ENCODE data around the gene HPN. TPM values are rescaled to one million over a fixed set of nuclear protein-coding genes. Genes with fewer than 3 reads are reported as not detected.

The HPN gene
- total and polyA plus RNA-seq, 2 experiments from 2014 or later = 150 to 241 TPM

- Histone ChIP-seq H3K4me2 (peak within 1 kb of the TSS; percentile 91), H3K27me3 (no peaks in the 10 kb centered on the region), H3K79me2 (peaks cover 48% of the 10 kb centered on the region), H3K27ac (peak within 1 kb of the TSS; percentile 100), H3K36me3 (replicated peaks; ENCODE audit: insufficient read depth, low read depth) (no peaks in the 10 kb centered on the region), H3K4me1 (ENCODE audit: insufficient read depth) (peaks cover 42% of the 10 kb centered on the region), H3K9me3 (ENCODE audit: low read depth) (no peaks in the 10 kb centered on the region), H2AFZ (peak within 1 kb of the TSS; percentile 51), H3K9me2 (replicated peaks; ENCODE audit: insufficient read depth) (no peaks in the 10 kb centered on the region), H4K20me1 (ENCODE audit: insufficient read depth, poor library complexity, severe bottlenecking) (peaks cover 27% of the 10 kb centered on the region), H3K4me3 (peak within 1 kb of the TSS; percentile 97)
- peak; percentile 95 for DNase-seq (ENCODE audit: low spot score)
- WGBS (ENCODE audit: low lambda C conversion rate, missing lambda C conversion rate) = 6% methylated on average over 19 of the region's 45 CpGs
- TF ChIP-seq CTCF (IDR thresholded peaks at IDR 0.05; ENCODE audit: poor library complexity) = no peak
- no peak for TF ChIP-seq EZH2phosphoT487 (IDR thresholded peaks at IDR 0.05; ENCODE audit: low read depth, severe bottlenecking, unreplicated experiment)
Observed at GRCh38 chr19:34999498-35000337, 41.8 kb upstream of the HPN start, which contains the start of gene GRAMD1A. Gene GRAMD1A (plus strand): TSS chr19:35000323. CDS start chr19:35000479, 156 bp downstream.

- H3K27me3 ChIP-seq = no peaks in the 10 kb centered on the region
- peaks cover 33% of the 10 kb centered on the region for H4K20me1 ChIP-seq (ENCODE audit: insufficient read depth, poor library complexity, severe bottlenecking)
- H3K4me3 ChIP-seq = peak overlapping the region; percentile 97
- peaks cover 42% of the 10 kb centered on the region for H3K4me1 ChIP-seq (ENCODE audit: insufficient read depth)
- no peaks in the 10 kb centered on the region for H3K36me3 ChIP-seq (replicated peaks; ENCODE audit: insufficient read depth, low read depth)
- TF ChIP-seq EZH2 (IDR thresholded peaks at IDR 0.05; ENCODE audit: borderline replicate concordance) = no peak
- no peak for TF ChIP-seq EZH2phosphoT487 (IDR thresholded peaks at IDR 0.05; ENCODE audit: low read depth, severe bottlenecking, unreplicated experiment)
- no peak for TF ChIP-seq CTCF (IDR thresholded peaks at IDR 0.05; ENCODE audit: poor library complexity)
- H3K27ac ChIP-seq = peak overlapping the region; percentile 100
- no peak for DNase-seq (ENCODE audit: low spot score)
- peak overlapping the region; percentile 91 for H3K4me2 ChIP-seq
- H3K9me3 ChIP-seq (ENCODE audit: low read depth) = no peaks in the 10 kb centered on the region
- H2AFZ ChIP-seq = peak overlapping the region; percentile 45
- no CpG with 5 or more reads among the region's 37 CpGs for WGBS (ENCODE audit: low lambda C conversion rate, missing lambda C conversion rate)
- no peaks in the 10 kb centered on the region for H3K9me2 ChIP-seq (replicated peaks; ENCODE audit: insufficient read depth)
- H3K79me2 ChIP-seq = peaks cover 54% of the 10 kb centered on the region
Observed at GRCh38 chr19:35000338-35000646, 41.2 kb upstream of the HPN start.

GRCh38 chr19:35000647-35001501, 40.6 kb upstream of the HPN start:
- H3K79me2 ChIP-seq = peaks cover 60% of the 10 kb centered on the region
- H3K4me3 ChIP-seq = peak overlapping the region; percentile 97
- TF ChIP-seq CTCF (IDR thresholded peaks at IDR 0.05; ENCODE audit: poor library complexity) (no peak), EZH2 (IDR thresholded peaks at IDR 0.05; ENCODE audit: borderline replicate concordance) (no peak), EZH2phosphoT487 (IDR thresholded peaks at IDR 0.05; ENCODE audit: low read depth, severe bottlenecking, unreplicated experiment) (no peak)
- peak overlapping the region; percentile 100 for H3K27ac ChIP-seq
- H2AFZ ChIP-seq = peak overlapping the region; percentile 45
- H3K9me3 ChIP-seq (ENCODE audit: low read depth) = no peaks in the 10 kb centered on the region
- H3K4me1 ChIP-seq (ENCODE audit: insufficient read depth) = peaks cover 44% of the 10 kb centered on the region
- no peaks in the 10 kb centered on the region for H3K36me3 ChIP-seq (replicated peaks; ENCODE audit: insufficient read depth, low read depth)
- H4K20me1 ChIP-seq (ENCODE audit: insufficient read depth, poor library complexity, severe bottlenecking) = peaks cover 34% of the 10 kb centered on the region
- no peaks in the 10 kb centered on the region for H3K27me3 ChIP-seq
- H3K9me2 ChIP-seq (replicated peaks; ENCODE audit: insufficient read depth) = no peaks in the 10 kb centered on the region
- peak overlapping the region; percentile 91 for H3K4me2 ChIP-seq
- DNase-seq (ENCODE audit: low spot score) = peak; percentile 60
- WGBS (ENCODE audit: low lambda C conversion rate, missing lambda C conversion rate) = 6% methylated on average over 22 of the region's 46 CpGs
